ENCODE results near the gene MYBPH. TPM values are rescaled to one million over a fixed set of nuclear protein-coding genes. Genes with fewer than 3 reads are reported as not detected.

The MYBPH gene
- total and polyA plus RNA-seq, 2 of the 13 experiments (the other 11 are each of a cell fraction or from before 2014, with no cell fraction given), result not detected

- H3K79me2 ChIP-seq (ENCODE audit: insufficient read depth, low read length), result no peaks in the 10 kb centered on the region
- H3K9me3 ChIP-seq (ENCODE audit: low read length), result no peaks in the 10 kb centered on the region
- no peak overlapping the region for H3K4me2 ChIP-seq (ENCODE audit: low read depth, low read length)
- H3K4me1 ChIP-seq (ENCODE audit: insufficient read depth, low read length), result peaks cover 12% of the 10 kb centered on the region
- DNase-seq (ENCODE audit: low spot score) (no peak), FAIRE-seq (no peak), ATAC-seq (no peak)
- in situ Hi-C loops (cut with HindIII; ENCODE audit: extremely low pct_ligation_motif_present, low pct_unique_long_range_greater_than_20kb) (loop anchor here (5.0 kb wide), 1 partner anchor 56 kb away; no protein-coding TSS in a partner anchor), intact Hi-C loops (cut with micrococcal nuclease; ENCODE audit: unreplicated experiment) (no loop called here)
- no peak overlapping the region for H3K27ac ChIP-seq (ENCODE audit: extremely low read length, insufficient read depth, low read length)
- ChIA-PET POLR2A (no interaction called here), CTCF (ENCODE audit: low intra/inter-chr PET ratio, low total read pairs) (interaction anchor here (1.5 kb wide), 1 partner anchor 134 kb away, joined by 5 read pairs; no protein-coding TSS in a partner anchor)
- 0 out of 2 replicates have a peak, but pooled peaks cover 4% of the 10 kb centered on the region for H4K20me1 ChIP-seq (ENCODE audit: insufficient read depth, low read length)
- H3K27me3 ChIP-seq (ENCODE audit: control insufficient read depth in 1 of 2, insufficient read depth in 2 of 2, low read length in 2 of 2), result peaks cover 2 to 13% of the 10 kb centered on the region in 2 experiments; a peak in 3 of 5 replicates
- H3K36me3 ChIP-seq (replicated peaks in 1 of 2; ENCODE audit: control insufficient read depth in 1 of 2, insufficient read depth in 2 of 2, low read length in 2 of 2), result no peaks in the 10 kb centered on the region
- H3K9ac ChIP-seq (ENCODE audit: insufficient read depth, low read depth, low read length), result no peak overlapping the region
- H2AFZ ChIP-seq (ENCODE audit: low read length), result no peak overlapping the region
- no TSS peak for BruUV-seq (replicated peaks)
- WGBS (ENCODE audit: low lambda C conversion rate), result 0% methylated on average over 2 of the region's 2 CpGs
- no peak overlapping the region for H3K4me3 ChIP-seq (replicated peaks in 1 of 3; ENCODE audit: insufficient read depth in 1 of 3, low read depth in 2 of 3, low read length in 3 of 3)
- TF ChIP-seq ARID5B (CRISPR knock-in tag; IDR thresholded peaks at IDR 0.05) (no peak), KLF11 (CRISPR knock-in tag; IDR thresholded peaks at IDR 0.05) (no peak), ZNF615 (CRISPR knock-in tag; IDR thresholded peaks at IDR 0.05; ENCODE audit: borderline replicate concordance) (no peak), FOXP4 (CRISPR knock-in tag; IDR thresholded peaks at IDR 0.05) (no peak), STAT5B (CRISPR knock-in tag; IDR thresholded peaks at IDR 0.05) (no peak)
Observed at GRCh38 chr1:203173011-203173555, 2.5 kb downstream of the MYBPH start.

Data from HepG2 (cell line).